HepG2 (cell line): ENCODE results near the gene COG1. TPM values are rescaled to one million over a fixed set of nuclear protein-coding genes. Genes with fewer than 3 reads are reported as not detected.

ENCODE experiments used
- ATAC-seq: fragments of 200-7000 bp; cut with Tn5 transposase; 3 replicates; pipeline ENCODE4 v1.9.1; 2020; ENCODE audit warnings: mild to moderate bottlenecking, moderate library complexity
- BruUV-seq: library from RNA; stranded (reverse); fragments of 400-500 nt; replicated peaks from 2 replicates; lab custom pipeline; 2021; lab: Mats Ljungman, UMichigan
- CTCF ChIA-PET: fragments of 300-600 bp; formaldehyde crosslinking; extraction: SDS; loops from one replicate; lab custom pipeline; 2021; ENCODE audit warnings: low total read pairs, inconsistent platforms, low intra/inter-chr PET ratio; lab: Yijun Ruan, JAX
- POLR2A ChIA-PET: fragments of 350-600 bp; sonication (Branson Sonifier 250); formaldehyde crosslinking; loops from one replicate; lab custom pipeline; 2020; ENCODE audit warnings: antibody characterized with exemption, inconsistent platforms; lab: Yijun Ruan, JAX
- DNase-seq: peaks from one replicate; pipeline ENCODE4 v3.0.0-alpha.2; 2015; ENCODE audit warnings: low spot score
- FAIRE-seq: peaks from 3 replicates; lab custom pipeline; 2011; peaks lifted over from hg19 to GRCh38; lab: Jason Lieb, UNC
- H2AFZ ChIP-seq: one replicate; pipeline ENCODE4 v1.6.1; 2011; ENCODE audit warnings: low read length, inconsistent platforms
- H3K27ac ChIP-seq: fragments of 300-600 bp; 3 replicates; pipeline ENCODE4 v1.8.0; 2011; ENCODE audit warnings: mixed run types, mild to moderate bottlenecking, mixed read lengths, low read length, inconsistent platforms; ENCODE audit not compliant: insufficient read depth; ENCODE audit errors: extremely low read length
- H3K27me3 ChIP-seq, 2 experiments: fragments of 200-600 bp in 1 of 2; 2 replicates in 1 of 2; 3 replicates in 1 of 2; pipeline versions ENCODE4 v1.6.0 to v1.8.0; 2011; ENCODE audit warnings: low read length in 2 of 2, mild to moderate bottlenecking in 2 of 2, moderate library complexity in 2 of 2, inconsistent platforms in 1 of 2; ENCODE audit not compliant: insufficient read depth in 2 of 2, control insufficient read depth in 1 of 2
- H3K36me3 ChIP-seq, 2 experiments: fragments of 200-600 bp in 1 of 2; replicated peaks in 1 of 2; 2 replicates in 1 of 2; 3 replicates in 1 of 2; pipeline versions ENCODE4 v1.5.1 to v1.8.0; 2011; ENCODE audit warnings: low read length in 2 of 2, inconsistent platforms in 1 of 2; ENCODE audit not compliant: insufficient read depth in 2 of 2, control insufficient read depth in 1 of 2
- H3K4me1 ChIP-seq: 2 replicates; pipeline ENCODE4 v1.5.1; 2012; ENCODE audit warnings: low read length, inconsistent platforms; ENCODE audit not compliant: insufficient read depth
- H3K4me2 ChIP-seq: 2 replicates; pipeline ENCODE4 v1.6.0; 2011; ENCODE audit warnings: low read depth, low read length, inconsistent platforms
- H3K4me3 ChIP-seq, 3 experiments: fragments of 200-600 bp in 1 of 3; sonication (generic), shearing (Covaris generic) in 1 of 3; replicated peaks in 1 of 3; 2 replicates each; pipeline ENCODE4 v1.5.1; 2011 to 2016; ENCODE audit warnings: low read length in 3 of 3, inconsistent platforms in 2 of 3, low read depth in 2 of 3, mild to moderate bottlenecking in 2 of 3, control low read depth in 1 of 3, mixed read lengths in 1 of 3; ENCODE audit not compliant: insufficient read depth in 1 of 3
- H3K79me2 ChIP-seq: one replicate; pipeline ENCODE4 v1.6.1; 2011; ENCODE audit warnings: low read length, inconsistent platforms; ENCODE audit not compliant: insufficient read depth
- H3K9ac ChIP-seq: 2 replicates; pipeline ENCODE4 v1.6.0; 2011; ENCODE audit warnings: mild to moderate bottlenecking, low read depth, low read length, inconsistent platforms; ENCODE audit not compliant: insufficient read depth
- H3K9me3 ChIP-seq: 2 replicates; pipeline ENCODE4 v1.5.1; 2012; ENCODE audit warnings: mild to moderate bottlenecking, low read length
- H4K20me1 ChIP-seq: 2 replicates; pipeline ENCODE4 v1.6.0; 2011; ENCODE audit warnings: inconsistent platforms, mild to moderate bottlenecking, low read length, moderate library complexity; ENCODE audit not compliant: insufficient read depth
- CREB1 ChIP-seq, 2 experiments: fragments of 450-650 bp in 1 of 2; IDR thresholded peaks; 2 replicates each; pipeline ENCODE4 v1.6.1; 2016 to 2017; ENCODE audit warnings: control low read depth in 1 of 2, mild to moderate bottlenecking in 1 of 2, missing compliant biosample characterization in 1 of 2, missing genetic modification characterization in 1 of 2
- ETV6 ChIP-seq: sonication (generic); formaldehyde crosslinking; conservative IDR thresholded peaks from 2 replicates; pipeline ENCODE4 v1.4.0; 2020; ENCODE audit warnings: missing genetic modification reagents
- KDM5B ChIP-seq: sonication (generic); formaldehyde crosslinking; IDR thresholded peaks from 2 replicates; pipeline ENCODE4 v1.4.0; 2020; ENCODE audit warnings: missing genetic modification reagents, mild to moderate bottlenecking, borderline replicate concordance
- REL ChIP-seq: sonication (generic); formaldehyde crosslinking; conservative IDR thresholded peaks from 2 replicates; pipeline ENCODE4 v1.8.0; 2022; ENCODE audit warnings: mild to moderate bottlenecking, missing genetic modification reagents, moderate library complexity
- SMAD3 ChIP-seq: sonication (generic); formaldehyde crosslinking; IDR thresholded peaks from 2 replicates; pipeline ENCODE4 v1.4.0; 2020; ENCODE audit warnings: missing genetic modification reagents
- TAF1 ChIP-seq: sonication (generic); formaldehyde crosslinking; IDR thresholded peaks from 2 replicates; pipeline ENCODE4 v1.4.0; 2020; ENCODE audit warnings: missing genetic modification reagents
- WGBS: methylation state at CpG from one replicate; pipeline ENCODE4 v1.1.6; 2017; ENCODE audit warnings: low lambda C conversion rate; 5-methylcytosine and 5-hydroxymethylcytosine counted together
- in situ Hi-C: cut with HindIII; loops from 2 replicates; pipeline ENCODE4 v1.10.0; 2017; ENCODE audit warnings: low pct_unique_long_range_greater_than_20kb; ENCODE audit not compliant: extremely low pct_ligation_motif_present
- intact Hi-C: fragments of 100-400 bp; cut with micrococcal nuclease; formaldehyde crosslinking; loops from one replicate; pipeline ENCODE4 v1.10.0; 2022; ENCODE audit not compliant: unreplicated experiment
- polyA plus RNA-seq, 8 experiments: library from polyadenylated mRNA; depleted of rRNA in 3 of 8; stranded (reverse) in 7 of 8; unstranded in 1 of 8; fragments of >200 nt; fragmentation: Illumina TruSeq in 4 of 8; extraction: Trizol in 4 of 8; gene quantifications; 2 replicates each; pipeline versions ENCODE4 v1.2.1 to v1.2.3, GENCODE V29; 2011 to 2016; ENCODE audit warnings: low read depth in 4 of 8, missing spikeins in 1 of 8, mixed read lengths in 1 of 8; ENCODE audit not compliant: insufficient read depth in 1 of 8
- total RNA-seq, 5 experiments: library from RNA; depleted of rRNA; stranded (reverse); fragments of >200 nt; fragmentation: Illumina TruSeq; extraction: Trizol; gene quantifications; 2 replicates each; pipeline ENCODE4 v1.2.3, GENCODE V29; 2016; ENCODE audit warnings: low read depth in 1 of 5
- TF ChIP-seq, protein P1 (sequence below): sonication (generic); formaldehyde crosslinking; IDR thresholded peaks from 2 replicates; pipeline ENCODE4 v1.8.1; 2023; ENCODE audit warnings: mild to moderate bottlenecking, inconsistent platforms, moderate library complexity, missing genetic modification reagents, borderline replicate concordance
- TF ChIP-seq, protein P2 (sequence below), 2 experiments: fragments of 450-650 bp in 1 of 2; sonication (generic) in 1 of 2; formaldehyde crosslinking in 1 of 2; IDR thresholded peaks; 2 replicates each; pipeline versions ENCODE4 v1.6.1 to v1.8.0; 2016 to 2022; ENCODE audit warnings: antibody characterized with exemption in 1 of 2, mild to moderate bottlenecking in 1 of 2, missing genetic modification reagents in 1 of 2
- TF ChIP-seq, protein P3 (sequence below): sonication (generic); formaldehyde crosslinking; IDR thresholded peaks from 2 replicates; pipeline ENCODE4 v1.4.0; 2020; ENCODE audit warnings: mild to moderate bottlenecking, missing genetic modification reagents

The COG1 gene
- total and polyA plus RNA-seq, 2 of the 13 experiments (the other 11 are each of a cell fraction or from before 2014, with no cell fraction given): 36.6 to 39.7 TPM

DNA sequence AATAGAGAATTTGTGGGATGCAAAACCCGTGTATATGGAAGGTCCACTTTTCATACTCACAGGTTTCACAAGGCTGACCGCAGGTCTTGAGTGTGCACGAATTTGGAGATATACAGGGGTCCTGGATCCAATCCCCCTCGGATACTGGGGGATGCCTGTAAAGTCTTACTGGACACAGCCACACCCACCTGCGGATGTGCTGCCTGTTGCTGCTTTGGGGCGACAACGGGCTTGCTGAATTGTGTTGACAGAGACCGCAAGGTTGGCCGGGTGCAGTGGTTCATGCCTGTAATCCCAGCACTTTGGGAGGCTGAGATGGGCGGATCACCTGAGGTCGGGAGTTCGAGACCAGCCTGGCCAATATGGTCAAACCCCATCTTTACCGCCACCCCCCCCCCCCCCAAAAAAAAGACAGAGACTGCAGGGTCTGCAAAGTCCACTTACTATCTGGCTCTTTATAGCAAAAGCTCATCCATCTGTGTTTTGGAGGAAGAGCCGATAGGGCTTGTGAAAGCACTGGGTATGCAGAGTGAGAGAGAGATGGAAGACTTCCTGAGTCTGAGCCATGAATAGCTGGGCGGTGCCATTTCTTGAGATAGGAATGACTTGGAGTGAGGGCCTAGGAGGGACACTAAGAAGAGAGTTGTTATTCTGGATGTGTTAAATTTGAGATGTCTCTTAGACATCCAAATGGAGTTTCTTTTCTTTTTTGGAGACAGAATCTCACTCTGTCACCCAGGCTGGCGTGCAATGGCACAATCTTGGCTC is 6.4 kb upstream of the COG1 start:
- no peaks in the 10 kb centered on the region for H3K9me3 ChIP-seq
- peak overlapping the region; percentile 23; the same call in 1 of the 2 replicates for H3K4me2 ChIP-seq
- CTCF ChIA-PET: interaction anchor here (1.5 kb wide), 1 partner anchor 461 kb away, joined by 6 read pairs; no protein-coding TSS in a partner anchor
- H3K79me2 ChIP-seq: no peaks in the 10 kb centered on the region
- BruUV-seq: no TSS peak
- peaks cover 71% of the 10 kb centered on the region for H3K4me1 ChIP-seq
- no peak overlapping the region for H3K4me3 ChIP-seq
- POLR2A ChIA-PET: no interaction called here
- TF ChIP-seq SMAD3 (CRISPR knock-in tag): no peak
- no peak for TF ChIP-seq ETV6
- TF ChIP-seq KDM5B: 0 out of 2 replicates have a peak, but pooled peaks have one; percentile 9
- 0 out of 2 replicates have a peak, but pooled peaks have one; percentile 17 for TF ChIP-seq REL (CRISPR knock-in tag)
- no peak for TF ChIP-seq TAF1 (CRISPR knock-in tag)
- TF ChIP-seq, protein P1, sequence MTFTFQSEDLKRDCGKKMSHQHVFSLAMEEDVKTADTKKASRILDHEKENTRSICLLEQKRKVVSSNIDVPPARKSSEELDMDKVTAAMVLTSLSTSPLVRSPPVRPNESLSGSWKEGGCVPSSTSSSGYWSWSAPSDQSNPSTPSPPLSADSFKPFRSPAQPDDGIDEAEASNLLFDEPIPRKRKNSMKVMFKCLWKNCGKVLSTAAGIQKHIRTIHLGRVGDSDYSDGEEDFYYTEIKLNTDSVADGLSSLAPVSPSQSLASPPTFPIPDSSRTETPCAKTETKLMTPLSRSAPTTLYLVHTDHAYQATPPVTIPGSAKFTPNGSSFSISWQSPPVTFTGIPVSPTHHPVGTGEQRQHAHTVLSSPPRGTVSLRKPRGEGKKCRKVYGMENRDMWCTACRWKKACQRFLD (CRISPR knock-in tag): no peak
- TF ChIP-seq, protein P2, sequence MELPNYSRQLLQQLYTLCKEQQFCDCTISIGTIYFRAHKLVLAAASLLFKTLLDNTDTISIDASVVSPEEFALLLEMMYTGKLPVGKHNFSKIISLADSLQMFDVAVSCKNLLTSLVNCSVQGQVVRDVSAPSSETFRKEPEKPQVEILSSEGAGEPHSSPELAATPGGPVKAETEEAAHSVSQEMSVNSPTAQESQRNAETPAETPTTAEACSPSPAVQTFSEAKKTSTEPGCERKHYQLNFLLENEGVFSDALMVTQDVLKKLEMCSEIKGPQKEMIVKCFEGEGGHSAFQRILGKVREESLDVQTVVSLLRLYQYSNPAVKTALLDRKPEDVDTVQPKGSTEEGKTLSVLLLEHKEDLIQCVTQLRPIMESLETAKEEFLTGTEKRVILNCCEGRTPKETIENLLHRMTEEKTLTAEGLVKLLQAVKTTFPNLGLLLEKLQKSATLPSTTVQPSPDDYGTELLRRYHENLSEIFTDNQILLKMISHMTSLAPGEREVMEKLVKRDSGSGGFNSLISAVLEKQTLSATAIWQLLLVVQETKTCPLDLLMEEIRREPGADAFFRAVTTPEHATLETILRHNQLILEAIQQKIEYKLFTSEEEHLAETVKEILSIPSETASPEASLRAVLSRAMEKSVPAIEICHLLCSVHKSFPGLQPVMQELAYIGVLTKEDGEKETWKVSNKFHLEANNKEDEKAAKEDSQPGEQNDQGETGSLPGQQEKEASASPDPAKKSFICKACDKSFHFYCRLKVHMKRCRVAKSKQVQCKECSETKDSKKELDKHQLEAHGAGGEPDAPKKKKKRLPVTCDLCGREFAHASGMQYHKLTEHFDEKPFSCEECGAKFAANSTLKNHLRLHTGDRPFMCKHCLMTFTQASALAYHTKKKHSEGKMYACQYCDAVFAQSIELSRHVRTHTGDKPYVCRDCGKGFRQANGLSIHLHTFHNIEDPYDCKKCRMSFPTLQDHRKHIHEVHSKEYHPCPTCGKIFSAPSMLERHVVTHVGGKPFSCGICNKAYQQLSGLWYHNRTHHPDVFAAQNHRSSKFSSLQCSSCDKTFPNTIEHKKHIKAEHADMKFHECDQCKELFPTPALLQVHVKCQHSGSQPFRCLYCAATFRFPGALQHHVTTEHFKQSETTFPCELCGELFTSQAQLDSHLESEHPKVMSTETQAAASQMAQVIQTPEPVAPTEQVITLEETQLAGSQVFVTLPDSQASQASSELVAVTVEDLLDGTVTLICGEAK (IDR thresholded peaks at IDR 0.05): no peak
- TF ChIP-seq, protein P2 (CRISPR knock-in tag; IDR thresholded peaks at IDR 0.05): no peak
- no peak for TF ChIP-seq CREB1 (IDR thresholded peaks at IDR 0.05)
- TF ChIP-seq CREB1 (CRISPR knock-in tag; IDR thresholded peaks at IDR 0.05): no peak
- TF ChIP-seq, protein P3, sequence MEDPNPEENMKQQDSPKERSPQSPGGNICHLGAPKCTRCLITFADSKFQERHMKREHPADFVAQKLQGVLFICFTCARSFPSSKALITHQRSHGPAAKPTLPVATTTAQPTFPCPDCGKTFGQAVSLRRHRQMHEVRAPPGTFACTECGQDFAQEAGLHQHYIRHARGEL (CRISPR knock-in tag): 0 out of 2 replicates have a peak, but pooled peaks have one; percentile 0
- TF ChIP-seq, all 625 proteins: peak for 3
- DNase-seq: no peak
- FAIRE-seq: no peak
- H3K9ac ChIP-seq: no peak overlapping the region
- peaks cover 2 to 33% of the 10 kb centered on the region in 2 experiments; a peak in 4 of 5 replicates for H3K27me3 ChIP-seq
- ATAC-seq: no peak
- no peaks in the 10 kb centered on the region for H3K36me3 ChIP-seq
- 78% methylated on average over 16 of the region's 16 CpGs for WGBS
- intact Hi-C loops: loop anchor here (1.0 kb wide), 2 partner anchors 96 to 183 kb away; no protein-coding TSS in a partner anchor
- no peaks in the 10 kb centered on the region for H4K20me1 ChIP-seq
- H3K27ac ChIP-seq: no peak overlapping the region
- in situ Hi-C loops: loop anchor here (5.0 kb wide), 2 partner anchors 199 to 459 kb away; no protein-coding TSS in a partner anchor
- H2AFZ ChIP-seq: no peak overlapping the region
